Thoracic aorta (tissue), 2 donors: ENCODE results near the gene OTULIN. TPM values are rescaled to one million over a fixed set of nuclear protein-coding genes. Genes with fewer than 3 reads are reported as not detected.

Source experiments
- ATAC-seq: fragments of 150-250 bp; one replicate; pipeline ENCODE4 v1.8.0; 2017; ENCODE audit warnings: low read depth; ENCODE audit not compliant: insufficient number of reproducible peaks, low FRiP score
- DNase-seq: peaks from one replicate; pipeline ENCODE4 v3.0.0-alpha.2; 2020; ENCODE audit warnings: low spot score
- H3K27ac ChIP-seq, 2 donors: fragments of 200-600 bp; sonication (generic); 1 replicate in 1 of 2; 2 replicates in 1 of 2; pipeline ENCODE4 v1.5.1; 2016; ENCODE audit warnings: mild to moderate bottlenecking in 2 of 2, moderate library complexity in 2 of 2
- H3K27me3 ChIP-seq: fragments of 200-600 bp; sonication (generic); replicated peaks from 2 replicates; pipeline ENCODE4 v1.6.0; 2016; ENCODE audit warnings: mild to moderate bottlenecking; ENCODE audit not compliant: insufficient read depth
- H3K36me3 ChIP-seq: fragments of 200-600 bp; sonication (generic); one replicate; pipeline ENCODE4 v1.5.1; 2016
- H3K4me1 ChIP-seq, 2 donors: fragments of 200-600 bp; sonication (generic); 1 replicate in 1 of 2; 2 replicates in 1 of 2; pipeline versions ENCODE4 v1.5.1 to v1.6.0; 2016; ENCODE audit warnings: low read depth in 2 of 2, mild to moderate bottlenecking in 1 of 2; ENCODE audit not compliant: control insufficient read depth in 1 of 2
- H3K4me3 ChIP-seq: fragments of 200-600 bp; sonication (generic); 2 replicates; pipeline ENCODE4 v1.5.1; 2016; ENCODE audit warnings: mild to moderate bottlenecking
- H3K9me3 ChIP-seq: fragments of 200-600 bp; sonication (generic); 2 replicates; pipeline ENCODE4 v1.5.1; 2016
- total RNA-seq, 2 donors: library from RNA; depleted of rRNA; stranded (reverse); fragments of >200 nt; gene quantifications; one replicate each; pipeline versions ENCODE4 v1.1.0 to v1.2.3, GENCODE V29; 2016
- TF ChIP-seq, protein P1 (sequence below): fragments of 200-600 bp; sonication (generic); IDR thresholded peaks from one replicate; pipeline ENCODE4 v1.5.1; 2019; ENCODE audit warnings: antibody characterized with exemption

OTULIN gene
- total RNA-seq, 2 donors from 2014 or later: 52.5 to 52.9 TPM

DNA sequence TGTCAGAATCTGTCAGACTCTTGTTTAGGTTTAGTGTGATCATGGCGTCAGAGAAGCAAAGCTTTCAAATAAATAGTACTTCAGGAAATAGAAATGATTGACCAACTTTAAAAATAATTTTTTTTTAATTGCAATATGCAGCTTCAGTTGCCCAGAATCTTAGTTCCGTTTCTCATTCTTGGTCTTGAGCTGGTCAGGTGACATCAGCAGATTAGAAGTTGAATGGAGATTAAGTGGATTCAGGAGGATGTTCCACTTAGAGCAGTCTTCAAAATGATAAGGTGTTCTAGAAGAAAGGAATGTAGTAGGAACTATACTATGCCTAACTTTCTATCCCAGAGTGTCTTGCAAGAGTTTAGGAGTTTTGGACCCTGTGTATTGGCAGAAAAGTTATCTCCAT lies 30.6 kb downstream of the OTULIN start:
- Histone ChIP-seq H3K27ac (no peak overlapping the region), H3K4me3 (no peak overlapping the region), H3K36me3 (peaks cover 19% of the 10 kb centered on the region), H3K27me3 (no peaks in the 10 kb centered on the region), H3K9me3 (no peaks in the 10 kb centered on the region), H3K4me1 (peaks cover 6 to 39% of the 10 kb centered on the region in 2 donors)
- DNase-seq (no peak), ATAC-seq (no peak)
- TF ChIP-seq, protein P1, sequence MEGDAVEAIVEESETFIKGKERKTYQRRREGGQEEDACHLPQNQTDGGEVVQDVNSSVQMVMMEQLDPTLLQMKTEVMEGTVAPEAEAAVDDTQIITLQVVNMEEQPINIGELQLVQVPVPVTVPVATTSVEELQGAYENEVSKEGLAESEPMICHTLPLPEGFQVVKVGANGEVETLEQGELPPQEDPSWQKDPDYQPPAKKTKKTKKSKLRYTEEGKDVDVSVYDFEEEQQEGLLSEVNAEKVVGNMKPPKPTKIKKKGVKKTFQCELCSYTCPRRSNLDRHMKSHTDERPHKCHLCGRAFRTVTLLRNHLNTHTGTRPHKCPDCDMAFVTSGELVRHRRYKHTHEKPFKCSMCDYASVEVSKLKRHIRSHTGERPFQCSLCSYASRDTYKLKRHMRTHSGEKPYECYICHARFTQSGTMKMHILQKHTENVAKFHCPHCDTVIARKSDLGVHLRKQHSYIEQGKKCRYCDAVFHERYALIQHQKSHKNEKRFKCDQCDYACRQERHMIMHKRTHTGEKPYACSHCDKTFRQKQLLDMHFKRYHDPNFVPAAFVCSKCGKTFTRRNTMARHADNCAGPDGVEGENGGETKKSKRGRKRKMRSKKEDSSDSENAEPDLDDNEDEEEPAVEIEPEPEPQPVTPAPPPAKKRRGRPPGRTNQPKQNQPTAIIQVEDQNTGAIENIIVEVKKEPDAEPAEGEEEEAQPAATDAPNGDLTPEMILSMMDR: no peak

DNA sequence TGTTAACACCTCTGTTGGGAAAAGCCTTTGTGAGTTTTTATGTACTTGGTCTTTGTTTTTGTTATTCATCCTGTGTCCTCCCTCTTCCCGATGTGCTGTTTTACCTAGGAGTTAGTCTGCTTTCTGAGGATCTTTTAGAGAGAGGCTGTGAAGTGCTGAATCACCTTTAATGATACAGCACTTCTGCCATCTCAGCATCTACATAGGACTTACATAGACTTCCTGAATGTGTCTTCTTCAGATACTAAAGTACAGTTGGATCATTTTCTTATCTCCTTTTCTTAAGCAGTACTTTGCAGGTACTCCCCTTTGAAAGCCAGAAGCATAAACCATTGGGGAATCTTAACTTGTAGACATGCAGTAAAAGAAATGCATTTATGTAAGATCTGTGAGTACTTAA lies 31.5 kb downstream of the OTULIN start:
- TF ChIP-seq, protein P1: no peak
- Histone ChIP-seq H3K27me3 (no peaks in the 10 kb centered on the region), H3K27ac (no peak overlapping the region), H3K4me1 (peaks cover 7 to 47% of the 10 kb centered on the region in 2 donors), H3K4me3 (no peak overlapping the region), H3K9me3 (no peaks in the 10 kb centered on the region), H3K36me3 (peaks cover 10% of the 10 kb centered on the region)
- ATAC-seq (no peak), DNase-seq (no peak)

DNA sequence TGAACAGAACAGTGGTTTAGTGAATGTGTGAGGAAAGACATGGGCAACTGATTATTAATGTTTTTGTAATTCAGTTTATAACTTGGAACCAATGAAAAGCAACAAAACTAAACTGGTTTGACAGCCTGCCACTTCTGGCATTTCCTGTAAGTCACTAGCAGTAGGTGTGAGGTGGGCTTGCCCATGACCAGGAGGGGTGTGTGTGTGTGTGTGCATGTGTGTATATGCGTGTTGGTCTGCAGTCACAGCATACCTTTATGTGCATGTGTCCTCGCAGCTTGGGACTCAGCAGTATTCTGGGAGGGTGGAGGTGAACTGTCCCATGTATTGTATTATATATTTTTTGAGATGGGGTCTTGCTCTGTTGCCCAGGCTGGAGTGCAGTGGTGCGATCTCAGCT lies 32.3 kb downstream of the OTULIN start:
- H3K9me3 ChIP-seq: no peaks in the 10 kb centered on the region
- peaks cover 9 to 55% of the 10 kb centered on the region in 2 donors for H3K4me1 ChIP-seq
- H3K27ac ChIP-seq: no peak overlapping the region
- peaks cover 7% of the 10 kb centered on the region for H3K36me3 ChIP-seq
- TF ChIP-seq, protein P1: no peak
- H3K4me3 ChIP-seq: no peak overlapping the region
- no peaks in the 10 kb centered on the region for H3K27me3 ChIP-seq
- DNase-seq (no peak), ATAC-seq (no peak)

DNA sequence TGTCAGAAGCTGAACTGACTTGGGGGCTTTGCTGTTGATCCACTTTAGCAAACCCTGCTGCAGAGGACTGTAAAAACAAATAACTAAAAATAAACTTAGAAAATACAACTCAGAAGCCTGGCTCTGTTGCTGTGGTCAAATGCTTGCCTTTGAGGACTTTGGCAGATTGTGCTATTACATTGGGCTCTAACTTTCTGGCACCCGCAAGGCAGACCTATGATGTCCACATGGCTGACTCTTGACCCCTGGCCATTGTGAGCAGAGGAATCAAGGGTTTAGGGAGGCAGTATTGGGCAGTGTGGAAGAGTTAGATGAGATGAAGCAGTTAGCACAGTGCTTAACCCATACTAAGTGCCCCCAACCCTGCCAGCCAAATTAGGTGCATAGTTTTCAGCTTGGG lies 34.0 kb downstream of the OTULIN start:
- ATAC-seq: no peak
- Histone ChIP-seq H3K27me3 (no peaks in the 10 kb centered on the region), H3K36me3 (no peaks in the 10 kb centered on the region), H3K4me3 (no peak overlapping the region), H3K4me1 (peaks cover 9 to 59% of the 10 kb centered on the region in 2 donors), H3K27ac (peak overlapping the region; percentile 38 to 59), H3K9me3 (no peaks in the 10 kb centered on the region)
- TF ChIP-seq, protein P1: no peak
- DNase-seq: no peak

DNA sequence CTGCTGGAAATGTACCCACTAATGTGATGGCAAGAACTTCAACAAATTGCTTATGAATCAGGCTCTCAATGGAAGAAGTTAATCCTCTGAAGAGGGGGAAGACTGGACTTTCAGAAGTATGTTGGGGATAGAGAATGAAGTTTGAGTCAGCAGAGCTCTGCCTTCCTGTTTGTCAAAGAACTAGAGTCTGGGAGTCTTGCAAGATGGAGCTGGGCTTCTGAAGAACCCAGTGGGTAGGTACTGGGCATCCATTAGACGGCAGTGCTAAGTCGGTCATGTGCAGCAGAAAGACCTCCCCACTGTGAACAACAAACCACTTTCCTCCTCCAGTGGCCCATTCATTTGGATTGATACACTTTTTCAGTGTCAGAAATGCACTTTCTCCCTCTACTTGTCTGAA lies 34.6 kb downstream of the OTULIN start:
- Histone ChIP-seq H3K36me3 (no peaks in the 10 kb centered on the region), H3K27me3 (no peaks in the 10 kb centered on the region), H3K27ac (peak overlapping the region; percentile 38 to 59), H3K9me3 (no peaks in the 10 kb centered on the region), H3K4me3 (no peak overlapping the region), H3K4me1 (peaks cover 9 to 59% of the 10 kb centered on the region in 2 donors)
- TF ChIP-seq, protein P1: no peak
- no peak for ATAC-seq
- no peak for DNase-seq
